AG04450 (cell line): ENCODE data around the gene DNAJB2. TPM values are rescaled to one million over a fixed set of nuclear protein-coding genes. Genes with fewer than 3 reads are reported as not detected.

ENCODE experiments used
- CTCF ChIA-PET: fragments of 300-600, 350-600 bp; formaldehyde crosslinking; extraction: SDS; loops from one replicate; lab custom pipeline; 2022; ENCODE audit warnings: antibody characterized with exemption, inconsistent platforms; lab: Charles Lee
- POLR2A ChIA-PET: fragments of 350-600 bp; formaldehyde crosslinking; extraction: SDS; loops from one replicate; lab custom pipeline; 2021; ENCODE audit warnings: antibody characterized with exemption, inconsistent platforms; lab: Yijun Ruan, JAX
- DNase-seq: peaks from one replicate; pipeline ENCODE4 v3.0.0-alpha.2; 2011; ENCODE audit warnings: low read depth, low spot score
- H3K27ac ChIP-seq: one replicate; pipeline ENCODE4 v1.5.1; 2012; ENCODE audit warnings: low read depth, low read length, control low read depth
- H3K27me3 ChIP-seq: one replicate; pipeline ENCODE4 v1.6.0; 2012; ENCODE audit warnings: low read length; ENCODE audit not compliant: control insufficient read depth, insufficient read depth
- H3K4me3 ChIP-seq: 2 replicates; pipeline ENCODE4 v1.5.1; 2011; ENCODE audit warnings: mild to moderate bottlenecking, low read depth, low read length, control low read depth
- H3K9me3 ChIP-seq: 2 replicates; pipeline ENCODE4 v1.5.1; 2012; ENCODE audit warnings: low read length; ENCODE audit not compliant: control insufficient read depth, insufficient read depth
- CTCF ChIP-seq: IDR thresholded peaks from 2 replicates; pipeline ENCODE4 v1.5.1; 2011; ENCODE audit warnings: low read depth, low read length, control low read depth, inconsistent platforms
- polyA plus RNA-seq: library from polyadenylated mRNA; depleted of rRNA; stranded (reverse); fragments of >200 nt; gene quantifications from 2 replicates; pipeline ENCODE4 v1.2.3, GENCODE V29; 2011; rRNA removed
- small RNA-seq: library from RNA; depleted of rRNA; stranded (forward); fragments of <200 nt; gene quantifications from one replicate; pipeline ENCODE3, GENCODE V24; 2012; ENCODE audit warnings: low read depth; ENCODE audit not compliant: insufficient read length

DNAJB2 gene
- polyA plus RNA-seq, 1 experiment = 40.6 TPM

GRCh38 chr2:219334076-219334475, 54.9 kb downstream of the DNAJB2 start:
- Histone ChIP-seq H3K27me3 (peaks cover 42% of the 10 kb centered on the region), H3K4me3 (no peak overlapping the region), H3K27ac (no peak overlapping the region), H3K9me3 (peaks cover 5% of the 10 kb centered on the region; the same call in 1 of the 2 replicates)
- no peak for DNase-seq
- ChIA-PET CTCF (interaction anchor here (1.0 to 2.3 kb wide), 2 partner anchors 13 to 39 kb away, joined by 3 to 5 read pairs; no protein-coding TSS in a partner anchor), POLR2A (interaction anchor here (0.6 kb wide), 1 partner anchor 25 kb away, joined by 3 read pairs; the partner anchor contains the start of gene PTPRN)
- no peak for TF ChIP-seq CTCF

- H3K27me3 ChIP-seq = peaks cover 35% of the 10 kb centered on the region
- TF ChIP-seq CTCF = no peak
- peaks cover 5% of the 10 kb centered on the region; the same call in 1 of the 2 replicates for H3K9me3 ChIP-seq
- ChIA-PET CTCF (no interaction called here), POLR2A (no interaction called here)
- H3K4me3 ChIP-seq = no peak overlapping the region
- H3K27ac ChIP-seq = no peak overlapping the region
- no peak for DNase-seq
Measured at GRCh38 chr2:219335373-219335786, 56.2 kb downstream of the DNAJB2 start.

Small RNA genes within 50 kb of the gene (small RNA-seq; reads per million reads assigned to genes)
- gene MIR153-1 = 2.4 reads per million

Other genes with a start within 250 kb of the DNAJB2 start
- not detected in 2 replicates for gene CFAP65, start 237.8 kb upstream of the DNAJB2 start, polyA plus RNA-seq
- gene IHH, start 218.4 kb upstream of the DNAJB2 start, polyA plus RNA-seq = 0.04 TPM in 1 of 2 replicates, not detected in the other
- 21.9 and 22.9 TPM in 2 replicates for gene NHEJ1, start 118.6 kb upstream of the DNAJB2 start, polyA plus RNA-seq
- 0.26 and 0.53 TPM in 2 replicates for gene SLC23A3, start 109.3 kb upstream of the DNAJB2 start, polyA plus RNA-seq
- 28.0 and 29.9 TPM in 2 replicates for gene CNPPD1, start 102.4 kb upstream of the DNAJB2 start, polyA plus RNA-seq
- gene RETREG2, start 101.1 kb upstream of the DNAJB2 start, polyA plus RNA-seq = 71.7 and 78.7 TPM in 2 replicates
- gene ZFAND2B, start 72.6 kb upstream of the DNAJB2 start, polyA plus RNA-seq = 24.5 and 29.6 TPM in 2 replicates
- 20.9 and 22.2 TPM in 2 replicates for gene ABCB6, start 60.4 kb upstream of the DNAJB2 start, polyA plus RNA-seq
- gene ATG9A, start 49.7 kb upstream of the DNAJB2 start, polyA plus RNA-seq = 81.0 and 84.3 TPM in 2 replicates
- 20.3 and 22.0 TPM in 2 replicates for gene ANKZF1, start 49.6 kb upstream of the DNAJB2 start, polyA plus RNA-seq
- gene GLB1L, start 33.9 kb upstream of the DNAJB2 start, polyA plus RNA-seq = 8.8 and 9.6 TPM in 2 replicates
- 33.9 and 36.6 TPM in 2 replicates for gene STK16, start 33.9 kb upstream of the DNAJB2 start, polyA plus RNA-seq
- not detected in 2 replicates for gene TUBA4B, start 26.1 kb upstream of the DNAJB2 start, polyA plus RNA-seq
- gene TUBA4A, start 25.4 kb upstream of the DNAJB2 start, polyA plus RNA-seq = 22.4 and 22.6 TPM in 2 replicates
- 11.7 and 15.1 TPM in 2 replicates for gene PTPRN, start 30.0 kb downstream of the DNAJB2 start, polyA plus RNA-seq
- not detected in 2 replicates for gene RESP18, start 53.4 kb downstream of the DNAJB2 start, polyA plus RNA-seq
- 41.5 and 71.2 TPM in 2 replicates for gene DNPEP, start 108.5 kb downstream of the DNAJB2 start, polyA plus RNA-seq
- gene DES, start 139.0 kb downstream of the DNAJB2 start, polyA plus RNA-seq = 19.8 and 24.9 TPM in 2 replicates
- 28.0 and 32.8 TPM in 2 replicates for gene SPEG, start 155.5 kb downstream of the DNAJB2 start, polyA plus RNA-seq
- 90.1 and 97.7 TPM in 2 replicates for gene GMPPA, start 219.5 kb downstream of the DNAJB2 start, polyA plus RNA-seq
- not detected in 2 replicates for gene ASIC4, start 235.1 kb downstream of the DNAJB2 start, polyA plus RNA-seq